ENCODE measurements around the gene FOXN3. TPM values are rescaled to one million over a fixed set of nuclear protein-coding genes. Genes with fewer than 3 reads are reported as not detected.

Gene FOXN3
- total and polyA plus RNA-seq, 2 donors (not counting 1 experiment from before 2014, with no cell fraction given): 27.9 to 33.3 TPM

GRCh38 chr14:89418452-89418851, 1.4 kb upstream of the FOXN3 start:
- H3K27ac ChIP-seq (ENCODE audit: insufficient read depth, low read length): no peak overlapping the region
- H3K4me2 ChIP-seq (ENCODE audit: extremely low read depth, insufficient read depth, low read length): no peak overlapping the region
- H3K36me3 ChIP-seq (ENCODE audit: control insufficient read depth, insufficient read depth, low read length): no peaks in the 10 kb centered on the region
- no peak overlapping the region for H3K9ac ChIP-seq (ENCODE audit: insufficient read depth, low read length)
- no peaks in the 10 kb centered on the region for H3K9me3 ChIP-seq (ENCODE audit: control insufficient read depth, insufficient read depth, low read depth, low read length)
- no peaks in the 10 kb centered on the region for H4K20me1 ChIP-seq (ENCODE audit: control insufficient read depth, extremely low read depth, insufficient read depth, low read length)
- H3K4me3 ChIP-seq (replicated peaks in 1 of 4; ENCODE audit: control extremely low read depth in 1 of 4, insufficient read depth in 1 of 4, low read depth in 3 of 4, low read length in 4 of 4): peak overlapping the region in 1 of 4 experiments; percentile 71
- TF ChIP-seq, protein P1, sequence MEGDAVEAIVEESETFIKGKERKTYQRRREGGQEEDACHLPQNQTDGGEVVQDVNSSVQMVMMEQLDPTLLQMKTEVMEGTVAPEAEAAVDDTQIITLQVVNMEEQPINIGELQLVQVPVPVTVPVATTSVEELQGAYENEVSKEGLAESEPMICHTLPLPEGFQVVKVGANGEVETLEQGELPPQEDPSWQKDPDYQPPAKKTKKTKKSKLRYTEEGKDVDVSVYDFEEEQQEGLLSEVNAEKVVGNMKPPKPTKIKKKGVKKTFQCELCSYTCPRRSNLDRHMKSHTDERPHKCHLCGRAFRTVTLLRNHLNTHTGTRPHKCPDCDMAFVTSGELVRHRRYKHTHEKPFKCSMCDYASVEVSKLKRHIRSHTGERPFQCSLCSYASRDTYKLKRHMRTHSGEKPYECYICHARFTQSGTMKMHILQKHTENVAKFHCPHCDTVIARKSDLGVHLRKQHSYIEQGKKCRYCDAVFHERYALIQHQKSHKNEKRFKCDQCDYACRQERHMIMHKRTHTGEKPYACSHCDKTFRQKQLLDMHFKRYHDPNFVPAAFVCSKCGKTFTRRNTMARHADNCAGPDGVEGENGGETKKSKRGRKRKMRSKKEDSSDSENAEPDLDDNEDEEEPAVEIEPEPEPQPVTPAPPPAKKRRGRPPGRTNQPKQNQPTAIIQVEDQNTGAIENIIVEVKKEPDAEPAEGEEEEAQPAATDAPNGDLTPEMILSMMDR (conservative IDR thresholded peaks at IDR 0.05 in 1 of 2, IDR thresholded peaks at IDR 0.05 in 1 of 2; ENCODE audit: low read depth in 1 of 2, low read length in 2 of 2): no peak
- no peak for TF ChIP-seq EZH2 (IDR thresholded peaks at IDR 0.05; ENCODE audit: low read length, missing control alignments)
- no peak for DNase-seq (ENCODE audit: low read depth in 2 of 2)
- H3K27me3 ChIP-seq (ENCODE audit: control insufficient read depth, insufficient read depth, low read length): no peaks in the 10 kb centered on the region
- peaks cover 8% of the 10 kb centered on the region for H3K4me1 ChIP-seq (ENCODE audit: control insufficient read depth, extremely low read depth, insufficient read depth, low read length)
- H3K79me2 ChIP-seq (ENCODE audit: control insufficient read depth, insufficient read depth, low read length): no peaks in the 10 kb centered on the region
- no peak overlapping the region for H2AFZ ChIP-seq (ENCODE audit: low read length)

DNA sequence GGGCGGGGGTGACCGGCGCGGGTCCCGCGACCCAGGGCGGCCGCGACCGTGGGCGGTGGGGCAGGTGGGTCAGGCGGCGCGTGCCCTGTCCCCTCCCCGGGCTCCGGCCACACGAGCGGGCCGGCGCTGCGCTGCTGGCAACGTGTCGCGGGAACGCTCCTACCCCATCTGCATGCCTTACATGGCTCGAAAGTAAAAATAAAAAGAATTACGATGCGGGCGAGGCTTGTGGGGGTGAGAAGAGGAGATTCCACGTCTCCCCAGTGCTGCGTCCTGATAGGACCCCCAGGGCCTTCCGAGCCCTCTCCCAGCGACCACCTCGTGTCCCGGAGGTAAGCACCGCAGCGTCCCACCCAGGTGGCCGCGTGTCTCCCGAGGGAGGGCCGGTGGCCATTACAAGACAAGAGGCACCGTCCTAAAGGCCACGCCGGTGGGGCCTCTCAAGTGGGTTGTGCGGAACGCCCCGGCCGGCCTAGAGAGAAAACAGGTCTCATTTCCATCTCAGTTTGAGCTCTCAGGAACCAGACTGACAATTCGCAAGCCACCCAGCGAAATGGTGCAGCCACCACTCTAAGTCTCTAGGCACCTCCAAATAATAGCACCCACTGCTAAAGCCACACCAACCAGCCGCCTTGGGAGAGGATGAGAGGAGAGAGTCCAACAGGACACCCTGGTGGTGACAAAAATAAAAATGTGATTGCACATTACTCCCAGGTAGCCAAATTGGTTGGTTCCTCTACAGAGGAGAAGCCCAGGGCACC, 612 bp upstream of the FOXN3 start:
- TF ChIP-seq EZH2 (IDR thresholded peaks at IDR 0.05; ENCODE audit: low read length, missing control alignments): no peak
- TF ChIP-seq, protein P1 (conservative IDR thresholded peaks at IDR 0.05 in 1 of 2, IDR thresholded peaks at IDR 0.05 in 1 of 2; ENCODE audit: low read depth in 1 of 2, low read length in 2 of 2): peak; percentile 30 to 33
- Histone ChIP-seq H3K27me3 (ENCODE audit: control insufficient read depth, insufficient read depth, low read length) (no peaks in the 10 kb centered on the region), H3K4me1 (ENCODE audit: control insufficient read depth, extremely low read depth, insufficient read depth, low read length) (peaks cover 8% of the 10 kb centered on the region), H3K4me2 (ENCODE audit: extremely low read depth, insufficient read depth, low read length) (peak overlapping the region; percentile 93), H2AFZ (ENCODE audit: low read length) (peak overlapping the region; percentile 77), H3K79me2 (ENCODE audit: control insufficient read depth, insufficient read depth, low read length) (no peaks in the 10 kb centered on the region), H3K36me3 (ENCODE audit: control insufficient read depth, insufficient read depth, low read length) (no peaks in the 10 kb centered on the region), H3K4me3 (replicated peaks in 1 of 4; ENCODE audit: control extremely low read depth in 1 of 4, insufficient read depth in 1 of 4, low read depth in 3 of 4, low read length in 4 of 4) (peak overlapping the region; percentile 62 to 71 (median 64)), H3K9ac (ENCODE audit: insufficient read depth, low read length) (peak overlapping the region; percentile 80), H3K9me3 (ENCODE audit: control insufficient read depth, insufficient read depth, low read depth, low read length) (no peaks in the 10 kb centered on the region), H3K27ac (ENCODE audit: insufficient read depth, low read length) (peak overlapping the region; percentile 70), H4K20me1 (ENCODE audit: control insufficient read depth, extremely low read depth, insufficient read depth, low read length) (no peaks in the 10 kb centered on the region)
- peak; percentile 48 to 57 for DNase-seq (ENCODE audit: low read depth in 2 of 2)

- peak overlapping the region; percentile 86 for H3K27ac ChIP-seq (ENCODE audit: insufficient read depth, low read length)
- H3K9me3 ChIP-seq (ENCODE audit: control insufficient read depth, insufficient read depth, low read depth, low read length): no peaks in the 10 kb centered on the region
- peak overlapping the region; percentile 33 for H3K4me2 ChIP-seq (ENCODE audit: extremely low read depth, insufficient read depth, low read length)
- DNase-seq (ENCODE audit: low read depth in 2 of 2): peak; percentile 98 to 99
- TF ChIP-seq, protein P1 (conservative IDR thresholded peaks at IDR 0.05 in 1 of 2, IDR thresholded peaks at IDR 0.05 in 1 of 2; ENCODE audit: low read depth in 1 of 2, low read length in 2 of 2): no peak
- TF ChIP-seq EZH2 (IDR thresholded peaks at IDR 0.05; ENCODE audit: low read length, missing control alignments): no peak
- H3K36me3 ChIP-seq (ENCODE audit: control insufficient read depth, insufficient read depth, low read length): no peaks in the 10 kb centered on the region
- H4K20me1 ChIP-seq (ENCODE audit: control insufficient read depth, extremely low read depth, insufficient read depth, low read length): no peaks in the 10 kb centered on the region
- H3K27me3 ChIP-seq (ENCODE audit: control insufficient read depth, insufficient read depth, low read length): no peaks in the 10 kb centered on the region
- H3K4me1 ChIP-seq (ENCODE audit: control insufficient read depth, extremely low read depth, insufficient read depth, low read length): peaks cover 8% of the 10 kb centered on the region
- H3K4me3 ChIP-seq (replicated peaks in 1 of 4; ENCODE audit: control extremely low read depth in 1 of 4, insufficient read depth in 1 of 4, low read depth in 3 of 4, low read length in 4 of 4): peak overlapping the region; percentile 74 to 91 (median 84)
- no peak overlapping the region for H2AFZ ChIP-seq (ENCODE audit: low read length)
- H3K9ac ChIP-seq (ENCODE audit: insufficient read depth, low read length): peak overlapping the region; percentile 95
- H3K79me2 ChIP-seq (ENCODE audit: control insufficient read depth, insufficient read depth, low read length): no peaks in the 10 kb centered on the region
Measured at GRCh38 chr14:89416002-89416995, 734 bp downstream of the FOXN3 start.
